ENCODE results near the gene TPD52L3. TPM values are rescaled to one million over a fixed set of nuclear protein-coding genes. Genes with fewer than 3 reads are reported as not detected.

TPD52L3 gene
- total RNA-seq, 1 donor from 2014 or later = not detected

DNA sequence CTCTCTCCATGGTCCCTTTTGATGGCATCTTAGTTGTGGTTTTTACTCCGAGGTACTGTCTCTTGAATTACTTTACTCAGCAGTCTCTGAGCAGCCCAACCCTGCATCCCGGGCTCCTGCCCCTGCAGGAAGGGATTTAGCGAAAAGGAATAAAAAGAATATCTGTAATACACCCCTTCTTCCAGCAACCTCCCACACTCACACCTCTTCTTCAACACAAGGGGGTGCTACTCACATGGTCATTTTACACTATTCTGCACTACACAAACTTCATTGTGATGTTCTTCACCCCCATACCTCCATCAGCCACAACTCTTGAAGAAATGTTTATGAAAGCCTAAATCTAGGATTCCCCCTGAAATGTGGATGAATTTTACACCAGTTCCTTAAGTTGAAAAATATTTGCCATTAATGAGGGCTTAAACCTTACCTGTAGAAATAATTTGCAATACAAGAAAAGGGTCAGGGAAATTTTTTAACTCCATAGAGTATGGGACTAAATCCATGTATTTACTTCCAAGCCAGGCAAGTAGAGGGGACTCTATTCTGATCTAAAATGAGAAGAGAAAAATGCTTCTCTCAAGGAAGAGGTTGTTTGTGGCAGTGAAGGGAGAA is 26.0 kb downstream of the TPD52L3 start:
- Histone ChIP-seq H3K4me3 (no peak overlapping the region), H3K36me3 (no peaks in the 10 kb centered on the region), H3K4me1 (no peaks in the 10 kb centered on the region), H3K27ac (no peak overlapping the region), H3K27me3 (no peaks in the 10 kb centered on the region), H3K9me3 (no peaks in the 10 kb centered on the region)
- TF ChIP-seq POLR2AphosphoS5 (IDR thresholded peaks at IDR 0.05; ENCODE audit: insufficient read depth in 1 of 2, low read depth in 1 of 2) = no peak
- TF ChIP-seq, protein P1, sequence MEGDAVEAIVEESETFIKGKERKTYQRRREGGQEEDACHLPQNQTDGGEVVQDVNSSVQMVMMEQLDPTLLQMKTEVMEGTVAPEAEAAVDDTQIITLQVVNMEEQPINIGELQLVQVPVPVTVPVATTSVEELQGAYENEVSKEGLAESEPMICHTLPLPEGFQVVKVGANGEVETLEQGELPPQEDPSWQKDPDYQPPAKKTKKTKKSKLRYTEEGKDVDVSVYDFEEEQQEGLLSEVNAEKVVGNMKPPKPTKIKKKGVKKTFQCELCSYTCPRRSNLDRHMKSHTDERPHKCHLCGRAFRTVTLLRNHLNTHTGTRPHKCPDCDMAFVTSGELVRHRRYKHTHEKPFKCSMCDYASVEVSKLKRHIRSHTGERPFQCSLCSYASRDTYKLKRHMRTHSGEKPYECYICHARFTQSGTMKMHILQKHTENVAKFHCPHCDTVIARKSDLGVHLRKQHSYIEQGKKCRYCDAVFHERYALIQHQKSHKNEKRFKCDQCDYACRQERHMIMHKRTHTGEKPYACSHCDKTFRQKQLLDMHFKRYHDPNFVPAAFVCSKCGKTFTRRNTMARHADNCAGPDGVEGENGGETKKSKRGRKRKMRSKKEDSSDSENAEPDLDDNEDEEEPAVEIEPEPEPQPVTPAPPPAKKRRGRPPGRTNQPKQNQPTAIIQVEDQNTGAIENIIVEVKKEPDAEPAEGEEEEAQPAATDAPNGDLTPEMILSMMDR (IDR thresholded peaks at IDR 0.05) = peak; percentile 40 to 79 (median 68)
- intact Hi-C loops (cut with DNase I) = no loop called here
- DNase-seq (ENCODE audit: extremely low spot score in 2 of 2) = no peak

DNA sequence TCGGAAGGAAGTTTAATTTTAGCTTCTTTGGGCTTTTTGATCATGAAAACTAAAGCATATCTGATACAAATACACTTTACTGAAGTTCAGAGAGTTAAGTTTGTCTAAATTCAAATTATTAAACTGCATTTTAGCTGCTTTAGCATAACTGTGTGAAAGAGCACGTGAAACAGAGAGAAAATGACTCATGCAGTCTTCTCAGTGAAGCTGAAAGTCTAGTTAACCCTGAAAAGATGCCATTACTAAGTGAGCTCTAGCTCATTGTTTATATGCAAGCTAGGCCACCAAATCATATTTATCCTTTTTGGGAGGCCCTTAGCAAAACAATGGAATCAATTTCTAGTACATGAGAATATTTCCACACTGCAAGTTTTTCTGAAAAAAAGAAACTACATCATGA is 27.6 kb downstream of the TPD52L3 start:
- no peak for DNase-seq (ENCODE audit: extremely low spot score in 2 of 2)
- intact Hi-C loops (cut with DNase I) = no loop called here
- no peak for TF ChIP-seq POLR2A (IDR thresholded peaks at IDR 0.05)
- no peak for TF ChIP-seq POLR2AphosphoS5 (IDR thresholded peaks at IDR 0.05; ENCODE audit: insufficient read depth in 1 of 2, low read depth in 1 of 2)
- TF ChIP-seq, protein P1 (IDR thresholded peaks at IDR 0.05) = no peak

DNA sequence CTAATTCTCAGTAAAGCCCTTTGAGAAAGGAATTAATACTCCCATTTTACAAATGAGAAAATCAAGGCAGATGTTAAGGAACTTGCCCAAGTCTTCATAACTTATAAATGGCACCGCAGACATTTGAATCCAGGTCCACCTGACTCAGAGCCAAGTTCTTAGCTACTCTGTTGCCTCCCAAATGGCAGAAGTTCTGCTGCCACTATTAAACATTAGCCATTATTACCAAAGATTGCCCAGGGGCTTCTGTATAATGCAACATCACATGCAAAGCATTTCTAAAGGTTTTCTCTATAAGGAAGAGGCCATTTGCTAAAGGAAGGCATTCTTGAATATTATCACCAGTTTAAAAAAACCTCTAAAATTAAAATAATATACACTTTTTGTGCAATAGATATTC is 28.3 kb downstream of the TPD52L3 start:
- Histone ChIP-seq H3K4me1 (no peaks in the 10 kb centered on the region), H3K36me3 (no peaks in the 10 kb centered on the region), H3K27ac (no peak overlapping the region), H3K27me3 (no peaks in the 10 kb centered on the region), H3K9me3 (no peaks in the 10 kb centered on the region), H3K4me3 (no peak overlapping the region)
- intact Hi-C loops (cut with DNase I) = no loop called here
- no peak for TF ChIP-seq POLR2AphosphoS5 (IDR thresholded peaks at IDR 0.05; ENCODE audit: insufficient read depth in 1 of 2, low read depth in 1 of 2)
- TF ChIP-seq POLR2A (IDR thresholded peaks at IDR 0.05) = no peak
- TF ChIP-seq, protein P1 (IDR thresholded peaks at IDR 0.05) = no peak
- no peak for DNase-seq (ENCODE audit: extremely low spot score in 2 of 2)

More for the DNA sequence above, 27.6 kb downstream of the TPD52L3 start:
- no peak overlapping the region for H3K27ac ChIP-seq
- no peaks in the 10 kb centered on the region for H3K27me3 ChIP-seq
- no peaks in the 10 kb centered on the region for H3K9me3 ChIP-seq
- no peak overlapping the region for H3K4me3 ChIP-seq
- no peaks in the 10 kb centered on the region for H3K36me3 ChIP-seq
- no peaks in the 10 kb centered on the region for H3K4me1 ChIP-seq

DNA sequence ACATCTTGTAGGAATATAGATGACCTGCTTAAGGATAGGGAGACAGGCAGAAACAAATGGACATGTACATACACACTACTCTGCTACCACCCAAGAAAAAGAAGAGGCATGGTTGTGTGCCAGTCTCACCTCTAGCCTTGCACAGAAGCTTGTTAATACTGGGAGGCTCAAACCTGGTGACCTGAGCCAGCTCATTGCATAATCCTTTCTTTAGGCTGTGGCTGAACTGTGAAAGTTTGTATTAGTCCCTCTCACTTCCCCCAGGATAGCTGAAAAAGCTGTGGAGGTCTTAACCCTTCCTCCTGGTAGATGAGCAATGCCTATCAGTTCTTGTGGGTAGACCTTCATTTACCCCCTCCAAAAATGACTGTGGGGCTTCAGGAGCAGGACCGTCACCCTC is 28.7 kb downstream of the TPD52L3 start:
- TF ChIP-seq, protein P1 (IDR thresholded peaks at IDR 0.05) = no peak
- no peak for TF ChIP-seq POLR2A (IDR thresholded peaks at IDR 0.05)
- no peak for TF ChIP-seq POLR2AphosphoS5 (IDR thresholded peaks at IDR 0.05; ENCODE audit: insufficient read depth in 1 of 2, low read depth in 1 of 2)
- Histone ChIP-seq H3K27ac (no peak overlapping the region), H3K9me3 (no peaks in the 10 kb centered on the region), H3K36me3 (no peaks in the 10 kb centered on the region), H3K4me3 (no peak overlapping the region), H3K4me1 (no peaks in the 10 kb centered on the region), H3K27me3 (no peaks in the 10 kb centered on the region)
- intact Hi-C loops (cut with DNase I) = no loop called here
- no peak for DNase-seq (ENCODE audit: extremely low spot score in 2 of 2)

DNA sequence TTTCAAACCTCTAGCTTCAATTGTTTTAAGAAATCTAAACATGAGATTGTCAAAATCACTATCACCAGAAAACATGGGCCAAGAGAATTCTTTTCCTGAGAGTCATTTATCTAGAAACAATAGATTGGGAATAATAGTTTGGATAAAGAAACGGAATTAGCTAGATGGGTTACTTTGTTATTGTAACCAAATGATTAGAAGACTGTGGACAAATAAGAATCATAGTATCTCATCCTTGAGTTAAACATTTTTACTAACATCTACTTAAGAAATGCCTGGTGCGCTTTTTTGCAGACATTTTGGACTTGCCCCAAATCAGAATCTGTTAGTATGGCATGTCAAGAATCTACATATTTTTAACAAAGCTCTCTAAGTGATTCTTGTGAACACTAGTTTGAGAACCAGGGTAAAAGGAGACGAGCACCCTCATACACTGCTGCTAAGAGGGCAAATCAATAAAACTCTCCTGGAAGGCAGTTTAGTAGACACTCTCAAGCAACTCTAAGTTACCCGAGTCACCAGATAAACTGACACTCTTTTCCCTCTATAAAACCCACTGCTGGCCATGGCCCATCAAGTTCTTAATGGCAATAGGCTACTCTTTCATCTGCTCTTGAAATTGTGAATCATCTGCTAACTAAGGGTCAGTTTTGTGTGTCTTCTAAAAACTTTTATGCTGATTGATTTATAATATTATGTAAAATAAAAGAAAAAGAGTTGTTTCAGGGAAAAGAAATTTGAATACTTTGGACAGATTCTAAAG is 39.1 kb downstream of the TPD52L3 start:
- intact Hi-C loops (cut with DNase I) = no loop called here

More for the DNA sequence above, 39.1 kb downstream of the TPD52L3 start:
- no peaks in the 10 kb centered on the region for H3K27me3 ChIP-seq
- no peak overlapping the region for H3K4me3 ChIP-seq
- no peaks in the 10 kb centered on the region for H3K4me1 ChIP-seq
- TF ChIP-seq POLR2AphosphoS5 (IDR thresholded peaks at IDR 0.05; ENCODE audit: insufficient read depth in 1 of 2, low read depth in 1 of 2) (no peak), POLR2A (IDR thresholded peaks at IDR 0.05) (no peak)
- TF ChIP-seq, protein P1 (IDR thresholded peaks at IDR 0.05) = no peak
- DNase-seq (ENCODE audit: extremely low spot score in 2 of 2) = no peak
- no peak overlapping the region for H3K27ac ChIP-seq
- H3K36me3 ChIP-seq = no peaks in the 10 kb centered on the region
- no peaks in the 10 kb centered on the region for H3K9me3 ChIP-seq
